Midbrain (tissue), 1 donor: ENCODE data around the gene SLC29A2.
A peak's percentile ranks its signal among the peaks of the same experiment; 100 is the strongest.
"Not testable (repeated sequence)": the region's sequence is repeated elsewhere in the genome, so short reads cannot be mapped to it uniquely, and the experiment has no call there.

Experiments
- DNase-seq: peaks from one replicate; lab custom pipeline; 2025; lab: John Stamatoyannopoulos, UW

The SLC29A2 gene

DNA sequence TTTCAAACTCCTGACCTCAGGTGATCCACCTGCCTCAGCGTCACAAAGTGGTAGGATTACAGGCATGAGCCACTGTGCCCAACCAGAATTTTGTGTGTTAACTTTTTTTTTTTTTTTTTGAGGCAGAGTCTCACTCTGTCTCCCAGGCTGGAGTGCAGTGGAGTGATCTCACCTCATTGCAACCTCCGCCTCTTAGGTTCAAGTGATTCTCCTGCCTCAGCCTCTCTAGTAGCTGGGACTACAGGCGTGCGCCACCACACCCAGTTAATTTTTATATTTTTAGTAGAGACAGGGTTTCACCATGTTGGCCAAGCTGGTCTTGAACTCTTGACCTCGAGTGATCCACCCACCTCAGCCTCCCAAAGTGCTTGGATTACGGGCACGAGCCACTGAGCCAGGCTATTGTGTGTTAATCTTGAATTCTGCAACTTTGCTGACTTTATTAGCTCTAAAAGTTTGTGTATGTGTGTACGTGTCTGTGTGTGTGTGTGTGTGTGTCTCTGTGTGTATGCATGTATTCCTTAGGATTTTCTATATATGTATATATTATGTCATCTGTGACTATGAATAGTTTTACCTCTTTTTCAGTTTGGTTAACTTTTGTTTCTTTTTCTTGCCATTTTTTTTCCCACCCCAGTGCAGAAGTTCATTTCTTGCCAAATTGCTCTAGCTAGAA is 20.9 kb downstream of the SLC29A2 start:
- not testable (repeated sequence) for DNase-seq

DNA sequence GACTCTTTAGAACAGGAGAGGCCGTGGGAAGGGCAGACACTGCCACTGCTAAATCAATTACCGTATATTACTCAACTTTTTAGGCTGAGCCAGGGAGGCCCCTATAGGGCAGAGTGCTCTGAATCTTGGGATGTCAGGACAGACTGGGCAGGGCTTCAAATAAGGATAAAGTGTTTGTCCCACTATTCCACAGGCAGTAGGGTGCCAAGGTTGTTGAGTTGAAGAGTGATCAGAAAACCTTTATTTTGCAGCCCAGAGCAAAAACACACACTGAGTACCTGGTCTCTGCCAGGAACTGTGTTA is 22.5 kb downstream of the SLC29A2 start:
- DNase-seq: no peak

DNA sequence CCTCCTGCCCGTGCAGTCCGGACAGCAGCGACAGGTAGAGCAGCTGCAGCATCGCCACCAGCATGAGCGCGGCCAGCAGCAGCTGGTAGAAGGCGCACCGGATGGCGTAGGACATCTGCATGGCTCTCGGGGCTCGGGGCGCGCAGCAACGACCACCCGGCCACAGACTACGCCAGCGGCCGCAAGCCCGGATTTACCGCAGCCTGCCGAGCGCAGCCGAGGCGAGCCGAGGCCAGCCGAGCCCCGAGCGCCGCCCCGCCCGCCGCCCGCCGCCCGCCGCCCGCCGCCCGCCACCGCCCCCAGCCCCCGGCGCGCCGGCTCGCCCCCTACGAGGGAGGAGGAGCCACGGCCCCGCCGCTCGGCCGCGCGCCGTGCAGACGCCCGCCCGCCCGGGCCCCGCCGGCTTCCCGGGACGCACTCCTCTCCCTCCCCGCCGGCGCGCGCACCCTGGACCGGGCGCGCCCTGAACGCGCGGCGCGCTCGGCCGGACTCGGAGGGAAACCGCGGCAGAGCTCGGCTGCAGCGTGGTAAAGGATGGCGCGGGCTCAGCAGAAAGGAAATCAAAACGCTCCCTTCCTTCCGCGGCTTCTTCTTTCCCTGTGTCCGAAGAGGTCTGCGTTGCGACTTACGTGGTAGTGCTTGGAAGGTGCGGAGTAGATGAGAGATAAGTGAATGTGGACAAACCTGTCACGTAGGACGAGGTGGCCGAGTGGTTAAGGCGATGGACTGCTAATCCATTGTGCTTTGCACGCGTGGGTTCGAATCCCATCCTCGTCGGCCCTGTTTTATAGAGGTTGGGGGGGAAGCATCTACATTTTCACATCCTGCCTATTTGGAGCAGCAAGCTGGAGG is 23.9 kb downstream of the SLC29A2 start, which contains the start of gene B4GAT1:
TSS of gene B4GAT1 (minus strand) at position 205 of the 852 bp plus-strand sequence. CDS start at position 121, 84 bp downstream.
- DNase-seq: peak; percentile 84

DNA sequence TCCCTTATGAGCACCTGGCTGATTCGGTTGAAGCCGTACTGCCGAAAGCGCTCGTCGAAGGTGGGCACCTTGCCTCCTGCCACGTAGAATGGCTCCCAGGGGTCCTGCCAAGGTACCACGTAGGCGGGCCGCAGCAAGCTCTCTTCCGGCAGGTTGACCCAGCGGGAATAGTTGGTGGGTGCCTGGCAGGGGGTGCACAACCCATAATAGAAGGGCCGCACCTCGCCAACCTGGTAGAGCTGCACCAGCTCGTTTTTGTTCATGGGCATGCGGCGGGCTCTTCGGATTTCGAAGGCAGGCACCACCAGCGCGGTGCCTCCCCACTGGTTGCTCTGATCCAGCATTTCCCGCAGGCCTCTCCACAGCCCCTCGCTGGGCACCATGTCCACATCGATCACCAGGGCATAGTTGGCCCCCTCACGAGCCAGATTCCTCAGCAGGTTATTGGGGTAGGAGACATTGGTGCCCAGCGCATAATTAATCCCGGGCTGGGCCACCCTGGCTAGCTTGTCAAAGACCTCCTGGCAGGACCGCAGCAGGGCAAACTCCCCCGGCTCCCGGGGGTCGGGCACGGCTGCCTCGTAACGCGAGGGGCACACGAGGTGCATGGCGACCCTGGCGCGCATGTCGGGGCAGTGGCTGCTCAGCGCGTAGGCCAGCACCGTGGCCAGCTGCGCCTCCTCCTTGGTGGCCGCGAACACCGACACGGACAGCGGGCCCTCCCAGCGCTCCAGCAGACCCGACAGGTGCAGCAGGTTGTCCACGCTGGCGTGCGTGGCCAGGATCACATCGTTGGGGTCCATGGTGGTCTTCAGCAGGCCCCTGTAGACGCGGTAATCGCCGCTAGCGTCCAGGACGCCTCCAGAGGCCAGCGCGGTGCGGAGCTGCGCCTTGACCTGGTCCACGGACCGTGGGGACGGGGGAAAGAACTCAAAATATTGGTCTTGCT is 24.8 kb downstream of the SLC29A2 start:
- no peak for DNase-seq

DNA sequence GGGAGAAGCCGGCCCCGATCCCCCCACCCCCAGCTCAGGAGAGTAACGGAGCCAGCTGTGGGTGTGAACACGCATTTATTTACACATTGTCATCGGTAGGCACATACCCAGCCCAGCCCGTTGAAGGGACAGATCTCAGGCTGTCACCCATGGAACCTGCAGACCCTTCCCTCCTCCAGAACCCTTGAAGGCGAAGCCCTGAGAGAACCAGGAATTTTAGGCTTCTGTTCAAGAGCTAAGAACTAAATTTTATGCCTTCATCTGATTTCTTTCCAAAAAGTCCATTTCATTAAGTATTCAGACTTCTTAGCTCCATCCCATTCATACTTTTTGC is 26.3 kb downstream of the SLC29A2 start:
- no peak for DNase-seq

DNA sequence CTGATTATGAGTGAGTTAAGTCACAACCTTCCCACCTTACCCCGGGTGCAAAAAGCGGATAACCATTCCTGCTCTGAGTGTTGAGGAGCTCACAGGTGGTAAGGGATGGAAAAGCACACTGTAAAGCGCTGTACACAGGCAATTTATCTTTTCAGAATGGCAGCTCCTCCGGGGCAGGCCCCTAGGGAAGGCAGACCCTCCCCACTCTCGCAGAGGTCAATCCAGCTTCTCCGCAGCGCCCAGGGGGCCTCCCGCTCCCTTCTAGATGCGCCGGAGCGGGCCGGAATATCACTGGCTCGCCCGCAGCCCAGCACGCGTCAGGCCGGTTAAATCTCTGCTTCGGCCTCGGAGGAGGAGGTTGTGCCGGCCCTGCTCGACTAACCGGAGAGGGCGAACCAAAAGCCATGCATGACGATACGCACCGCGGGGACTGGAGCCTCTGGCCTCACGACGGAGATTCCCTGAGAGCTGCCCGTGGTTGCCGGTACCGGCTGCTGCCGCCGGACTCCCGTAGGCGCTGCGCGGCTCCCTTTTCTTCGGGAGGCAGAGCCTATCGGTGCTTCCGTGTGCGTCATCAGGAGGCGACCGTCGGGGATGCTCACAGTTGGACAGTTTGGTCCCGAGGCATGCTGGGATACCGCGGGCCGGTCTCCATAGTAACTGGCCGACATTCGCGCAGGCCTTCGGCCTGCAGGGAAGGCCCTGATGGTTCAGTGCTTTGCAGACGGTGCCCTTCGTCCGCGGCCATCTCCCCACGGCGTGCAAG is 26.8 kb downstream of the SLC29A2 start, which contains the start of gene BRMS1:
TSS of gene BRMS1 (minus strand) at position 555 of the 766 bp plus-strand sequence. CDS start 2,870 bp downstream, outside the sequence.
- DNase-seq: peak; percentile 95

DNA sequence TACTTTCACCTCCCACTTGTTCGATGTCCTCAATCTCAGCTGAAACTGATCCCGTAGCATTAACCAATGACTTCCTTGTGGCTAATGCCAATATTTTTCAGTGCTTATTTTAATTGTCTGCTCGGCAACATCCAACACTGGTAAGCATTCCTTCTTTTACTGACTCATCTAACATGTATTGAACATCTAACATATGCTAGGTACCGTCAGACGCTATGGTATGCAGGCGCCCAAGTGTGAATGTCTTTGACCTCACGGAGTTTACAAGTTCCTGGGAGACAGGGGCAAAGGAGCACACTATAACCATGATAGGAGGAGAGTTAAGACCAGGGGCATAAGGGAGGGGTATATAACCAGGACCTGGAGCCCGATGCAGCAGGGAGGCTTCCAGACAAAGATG is 28.4 kb downstream of the SLC29A2 start:
- no peak for DNase-seq

DNA sequence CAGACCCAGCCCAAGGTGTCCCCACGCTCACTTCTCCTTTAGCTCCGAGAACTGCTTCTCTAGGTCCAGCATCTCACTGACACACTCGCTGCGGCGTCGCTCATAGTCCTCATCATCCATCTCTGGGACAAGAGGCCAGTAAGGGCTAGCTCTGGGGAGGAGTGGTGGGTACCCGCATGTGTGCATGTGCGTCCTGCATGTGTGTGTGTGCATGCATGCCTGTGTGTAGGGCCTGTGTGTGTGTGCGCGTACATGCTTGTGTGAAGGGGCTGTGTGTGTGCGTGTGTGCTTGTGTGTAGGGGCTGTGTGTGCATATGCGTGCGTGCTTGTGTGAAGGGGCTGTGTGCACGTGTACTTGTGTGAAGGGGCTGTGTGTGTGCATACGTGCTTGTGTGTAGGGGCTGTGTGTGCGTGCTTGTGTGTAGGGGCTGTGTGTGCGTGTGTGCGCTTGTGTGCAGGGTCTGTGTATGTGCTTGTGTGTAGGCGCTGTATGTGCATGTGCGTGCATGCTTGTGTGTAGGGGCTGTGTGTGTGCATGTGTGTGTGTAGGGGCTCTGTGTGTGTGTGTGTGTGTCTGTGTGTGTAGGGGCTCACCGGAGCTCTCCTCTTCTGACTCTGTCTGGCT is 29.9 kb downstream of the SLC29A2 start:
- no peak for DNase-seq

DNA sequence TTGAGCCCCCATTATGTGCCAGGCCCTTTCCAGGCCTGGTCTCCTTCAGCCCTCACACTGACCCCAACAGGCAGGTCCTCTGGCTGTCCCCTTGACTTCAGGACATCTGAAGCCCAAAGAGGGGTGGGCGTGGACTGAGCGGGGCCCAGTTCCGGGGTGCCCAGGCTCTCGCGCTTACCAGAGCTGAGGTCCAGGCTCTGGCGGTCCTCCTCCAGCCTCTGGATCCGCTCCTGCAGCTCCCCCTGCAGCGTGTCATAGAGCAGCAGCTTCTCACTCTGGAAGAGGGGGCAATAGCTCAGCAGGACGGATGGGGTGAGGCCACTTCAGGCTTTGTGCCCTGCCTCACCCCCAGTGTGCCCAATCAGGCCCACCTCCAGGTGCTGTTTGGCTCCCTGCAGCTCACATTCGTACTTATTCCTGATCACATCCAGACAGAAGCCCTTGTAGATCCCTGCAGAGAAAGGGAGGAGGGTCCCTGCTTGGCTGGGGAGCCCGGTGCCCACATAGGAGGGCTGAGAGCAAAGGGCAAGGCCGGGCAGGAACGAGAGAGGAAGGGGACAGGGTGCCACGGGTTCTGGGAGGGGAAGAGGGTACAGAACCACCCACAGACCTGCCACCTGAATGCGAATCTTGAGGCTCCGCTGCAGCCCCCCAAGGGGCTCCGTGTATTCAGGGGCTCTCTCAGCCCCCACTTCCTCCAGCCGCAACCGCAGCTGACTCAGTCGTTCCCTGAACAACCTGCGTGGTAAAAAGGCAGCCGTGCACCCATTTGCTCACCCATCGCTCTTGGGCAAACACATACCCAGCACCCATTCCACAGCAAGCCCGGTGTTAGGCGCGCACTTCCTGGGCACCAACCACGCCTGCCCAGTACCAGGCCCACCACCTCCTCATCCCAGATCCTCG is 30.7 kb downstream of the SLC29A2 start:
- no peak for DNase-seq

DNA sequence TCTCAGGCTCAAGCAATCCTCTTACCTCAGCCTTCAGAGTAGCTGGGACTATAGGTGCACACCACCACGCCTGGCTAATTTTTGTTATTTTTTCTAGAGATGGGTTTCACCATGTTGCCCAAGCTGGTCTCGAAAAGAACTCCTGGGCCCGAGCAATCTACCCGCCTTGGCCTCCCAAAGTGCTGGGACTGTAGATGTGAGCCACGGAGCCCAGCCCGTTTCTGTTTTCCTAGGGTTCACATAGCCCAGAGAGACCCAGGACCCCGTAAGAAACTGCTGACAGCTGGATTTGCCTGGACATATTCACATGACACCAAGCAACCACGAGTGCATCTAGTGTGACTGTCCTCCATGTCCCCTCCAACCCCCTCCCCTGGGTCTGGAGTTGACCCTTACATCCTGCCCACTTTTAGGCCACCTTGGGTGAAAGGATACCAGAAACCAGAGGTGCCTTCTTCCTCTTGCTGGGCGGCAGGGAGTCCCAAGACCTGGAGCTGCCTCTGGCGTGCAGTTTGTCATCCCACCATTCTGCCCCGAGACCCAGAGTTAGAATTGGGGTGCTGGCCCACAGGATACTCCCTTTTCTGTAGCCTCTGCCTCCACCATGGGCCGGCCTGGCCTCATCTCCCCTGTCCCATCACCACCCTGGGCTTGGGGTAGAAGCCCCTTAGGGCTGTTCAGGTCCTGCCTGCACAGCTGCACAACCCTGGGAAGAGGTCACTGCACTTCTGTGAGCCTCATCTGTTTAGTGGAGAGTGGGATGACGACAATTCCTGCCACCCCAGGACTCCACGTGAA is 31.7 kb downstream of the SLC29A2 start:
- no peak for DNase-seq

DNA sequence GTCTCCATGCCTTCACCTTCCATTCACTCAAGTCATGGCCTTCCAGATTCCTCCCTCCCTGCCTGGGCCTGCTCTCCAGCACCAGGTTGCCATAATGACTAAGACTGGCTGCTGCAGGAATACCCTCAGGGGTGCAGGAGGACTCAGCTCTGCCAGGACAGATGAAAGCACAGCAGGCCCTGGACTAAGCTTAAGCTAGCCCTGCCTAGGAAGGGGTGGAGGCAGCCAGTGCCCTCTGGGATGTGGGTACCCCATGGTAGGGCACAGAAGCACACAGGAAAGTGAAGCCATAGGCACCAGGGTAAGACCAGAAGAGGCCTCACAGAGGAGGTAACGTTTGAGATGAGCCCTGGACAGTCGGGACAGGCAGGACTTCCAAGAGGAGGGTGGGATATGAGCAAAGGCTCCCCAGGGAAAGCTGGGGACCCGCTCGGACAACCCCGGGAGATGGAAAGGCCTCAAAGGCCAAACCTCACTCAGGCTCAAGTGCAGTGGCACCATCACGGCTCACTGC is 32.3 kb downstream of the SLC29A2 start:
- DNase-seq: no peak

DNA sequence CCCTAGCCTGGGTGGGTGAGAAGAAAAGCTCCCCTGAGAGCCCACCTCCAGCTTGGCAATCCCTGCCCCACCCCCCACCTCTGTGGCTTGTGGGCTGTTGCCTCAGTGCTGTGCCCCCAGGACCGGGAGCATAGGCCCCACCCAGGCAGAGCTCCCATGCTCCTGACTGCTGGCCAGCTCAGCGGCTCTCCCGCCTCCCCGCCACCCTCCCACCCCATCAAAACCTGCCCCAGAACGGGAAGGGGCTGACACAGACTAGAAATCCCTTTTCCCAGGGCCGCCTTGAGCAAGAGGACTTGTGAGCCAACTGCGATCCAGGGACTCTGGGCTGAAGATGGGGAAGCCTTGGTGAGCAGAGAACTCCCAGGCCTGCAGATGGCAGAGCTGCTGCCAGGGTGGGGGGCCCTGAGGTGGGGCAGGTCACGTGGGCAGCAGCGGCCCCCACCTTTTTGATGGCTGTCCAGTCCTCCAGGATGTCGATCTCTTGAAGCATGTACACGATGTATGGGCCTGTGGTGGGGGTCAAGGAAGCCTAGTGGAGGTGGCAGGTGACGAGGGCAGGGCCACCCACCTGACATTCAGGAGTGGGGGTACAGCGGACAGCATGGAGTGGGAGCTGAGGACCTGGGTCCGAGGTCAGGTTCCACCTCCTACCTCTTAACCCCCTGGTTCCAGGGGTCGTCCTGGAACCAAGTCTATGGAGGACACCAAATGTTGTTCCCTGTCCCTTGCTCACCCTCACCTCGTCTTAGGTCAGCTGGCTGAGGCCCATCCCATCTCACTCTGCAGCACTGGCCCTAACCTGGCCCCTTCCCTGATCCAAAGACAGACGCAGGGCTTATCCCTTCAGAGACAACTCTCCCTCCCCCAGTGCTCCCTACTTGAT is 33.0 kb downstream of the SLC29A2 start:
- DNase-seq: no peak

DNA sequence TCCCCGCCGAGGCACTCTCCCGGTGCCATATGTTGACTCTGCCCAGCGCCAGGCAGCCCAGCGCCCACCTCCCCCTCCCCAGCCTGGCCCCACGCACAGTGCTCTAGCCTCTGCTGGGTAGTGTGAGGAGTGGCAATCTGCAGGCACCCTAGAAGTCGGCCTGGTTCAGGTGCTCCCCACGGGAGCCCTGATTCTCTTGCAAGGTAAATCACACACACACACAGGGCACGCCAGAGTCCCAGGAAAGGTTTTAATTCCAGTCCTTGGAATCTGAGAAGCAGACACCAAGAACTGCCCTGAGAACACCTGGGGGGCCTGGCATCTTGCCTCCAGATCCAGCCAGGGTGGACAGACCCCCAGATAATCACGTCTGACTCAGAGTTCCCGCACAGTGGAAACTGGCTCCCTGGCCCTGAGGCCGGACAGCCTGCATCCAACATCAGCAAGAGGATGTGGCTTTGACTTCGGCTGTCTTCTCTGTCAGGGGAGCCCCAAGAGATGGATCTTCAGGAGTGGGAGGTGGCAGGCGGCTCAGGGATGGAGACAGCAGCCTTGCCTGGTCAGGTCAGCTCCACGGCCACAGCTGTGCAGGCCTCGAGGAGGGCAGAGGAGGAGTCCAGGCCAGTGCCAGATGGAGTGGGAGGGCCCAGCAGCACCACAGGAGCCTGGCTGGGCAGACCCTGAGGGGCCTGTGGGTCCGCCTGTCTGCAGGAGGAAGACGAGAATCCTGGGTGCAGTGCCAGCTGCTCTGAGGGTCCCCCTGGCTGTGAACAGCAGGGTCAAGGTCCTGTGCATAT is 34.3 kb downstream of the SLC29A2 start:
- no peak for DNase-seq

DNA sequence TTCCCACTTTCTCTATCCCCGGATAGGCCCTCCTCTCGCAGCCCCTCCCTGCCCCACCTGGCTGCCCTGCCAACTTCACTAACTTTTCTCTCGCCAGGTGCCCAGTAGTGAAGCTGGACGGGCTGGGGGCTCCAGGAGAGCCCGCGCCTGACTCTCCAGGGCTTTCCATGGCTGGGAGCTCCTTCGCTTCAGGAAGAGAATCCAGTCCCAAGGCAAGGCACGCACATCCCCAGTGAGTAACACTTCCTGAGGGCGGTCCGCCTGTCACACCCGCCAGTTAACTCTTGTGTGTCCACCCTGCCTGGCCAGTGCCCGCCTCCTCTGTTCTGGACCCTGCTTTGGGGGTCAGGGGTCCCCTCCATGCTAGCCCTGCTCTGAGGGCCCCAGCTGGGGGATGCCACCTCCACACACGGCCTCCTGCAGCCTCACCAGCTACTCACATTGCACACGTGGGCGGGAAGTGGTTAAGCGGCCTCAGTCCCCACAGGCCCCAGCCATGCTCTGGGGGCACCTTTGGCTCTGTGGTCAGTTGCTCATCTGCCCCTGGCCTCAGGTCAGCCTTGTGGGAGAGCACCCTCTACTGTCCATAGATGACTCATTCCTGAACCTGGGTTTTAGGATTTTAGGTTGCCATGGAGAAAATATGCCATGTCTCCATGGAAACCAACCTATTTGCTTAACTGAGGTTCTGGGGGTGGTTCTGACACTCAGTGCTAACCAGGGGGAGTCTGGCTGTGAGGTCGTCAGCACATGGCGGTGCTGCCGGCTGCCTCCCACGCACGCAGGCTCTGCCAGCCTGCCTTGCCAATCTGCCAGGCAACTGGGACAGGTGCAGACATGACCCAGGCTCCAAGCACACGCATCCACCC is 35.1 kb downstream of the SLC29A2 start, which contains the start of gene RIN1:
TSS of gene RIN1 (minus strand) at position 201 of the 869 bp plus-strand sequence. CDS start at position 169, 32 bp downstream.
- peak; percentile 32 for DNase-seq

DNA sequence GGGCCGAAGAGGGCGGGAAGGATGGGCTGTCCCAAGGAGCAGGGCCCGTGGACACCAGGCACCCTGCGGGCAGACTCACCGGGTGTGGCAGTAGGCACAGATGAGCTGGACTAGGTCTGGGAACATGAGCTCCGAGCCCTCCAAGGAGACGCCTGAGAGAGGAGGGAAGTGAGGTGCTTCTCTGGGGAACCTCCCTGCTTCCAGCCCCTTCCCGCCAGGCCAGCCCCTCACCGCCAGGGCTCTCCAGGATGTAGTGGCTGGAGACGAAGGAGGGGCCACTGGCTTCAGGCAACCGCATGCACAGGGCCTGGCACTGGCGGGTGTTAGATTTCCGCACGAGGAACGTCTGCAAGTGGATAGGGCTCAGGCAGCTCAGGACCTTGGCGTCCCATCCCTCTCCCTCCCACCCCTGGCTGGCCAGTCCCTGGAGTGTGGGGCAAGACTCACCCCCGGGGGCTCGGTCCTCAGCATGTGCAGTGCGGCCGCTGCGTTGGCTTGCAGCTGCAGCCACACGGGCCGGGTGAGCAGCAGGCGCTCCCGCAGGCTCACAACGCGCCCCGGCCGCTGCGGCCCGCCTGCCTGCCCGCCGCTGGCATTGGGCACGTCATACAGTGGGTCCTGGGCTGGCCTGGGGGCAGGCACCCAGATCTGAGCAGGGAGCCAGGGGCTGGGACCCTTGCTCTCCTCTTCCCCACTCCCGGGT is 35.9 kb downstream of the SLC29A2 start:
- DNase-seq: no peak
